ENCODE results near the gene SASH1.

Gene SASH1

GRCh38 chr6:148501178-148501590, 158.5 kb downstream of the SASH1 start:
- no peak for DNase-seq

DNA sequence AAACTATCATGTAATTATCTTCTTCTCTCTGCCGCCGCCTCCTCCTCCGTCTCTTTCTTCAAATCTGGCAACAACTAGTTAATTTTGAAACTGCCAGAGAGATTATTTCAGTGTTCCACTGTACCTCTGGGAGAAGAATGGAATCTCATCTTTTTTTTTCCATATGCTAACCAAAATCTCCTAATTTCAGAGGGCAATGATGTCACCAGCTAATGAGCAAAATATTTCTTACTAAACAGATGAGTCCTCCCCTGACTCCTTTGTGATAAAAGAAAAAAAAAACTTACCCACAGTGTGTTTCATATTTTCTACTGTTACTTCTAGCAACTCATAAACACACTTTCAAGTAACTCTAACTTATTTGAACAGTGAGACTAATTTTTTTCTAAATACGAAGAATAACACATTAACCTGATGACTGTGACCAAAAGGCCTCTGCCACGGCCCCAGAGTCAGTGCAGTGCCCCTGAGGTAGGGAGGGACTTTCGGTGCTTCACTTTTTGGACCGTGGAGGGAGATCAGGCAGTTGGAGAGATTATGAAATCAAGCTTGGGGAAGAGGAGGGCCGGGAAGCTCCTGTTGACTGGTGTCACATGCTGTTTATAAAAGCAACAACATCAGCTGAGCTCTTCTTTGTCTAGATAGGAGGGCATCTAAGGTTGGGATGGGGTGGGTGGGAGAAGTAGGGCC, 159.6 kb downstream of the SASH1 start:
- DNase-seq = no peak

DNA sequence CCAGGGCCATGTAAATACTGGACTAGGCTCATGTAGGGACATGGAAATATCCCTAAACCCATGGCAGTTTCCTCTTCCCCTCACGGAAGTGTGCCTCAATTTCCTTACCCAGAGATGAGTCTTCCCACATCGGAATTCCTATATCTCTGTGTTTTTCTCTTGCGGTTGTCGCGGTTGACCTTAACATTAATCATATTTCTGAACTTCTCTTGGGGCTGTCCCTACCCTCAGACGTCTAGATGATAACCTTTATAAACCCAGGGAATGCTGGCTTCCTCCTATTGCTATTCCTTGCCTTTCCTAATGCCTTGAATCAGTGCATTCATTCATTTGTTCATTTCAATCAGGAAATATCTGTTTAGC, 160.1 kb downstream of the SASH1 start:
- no peak for DNase-seq

DNA sequence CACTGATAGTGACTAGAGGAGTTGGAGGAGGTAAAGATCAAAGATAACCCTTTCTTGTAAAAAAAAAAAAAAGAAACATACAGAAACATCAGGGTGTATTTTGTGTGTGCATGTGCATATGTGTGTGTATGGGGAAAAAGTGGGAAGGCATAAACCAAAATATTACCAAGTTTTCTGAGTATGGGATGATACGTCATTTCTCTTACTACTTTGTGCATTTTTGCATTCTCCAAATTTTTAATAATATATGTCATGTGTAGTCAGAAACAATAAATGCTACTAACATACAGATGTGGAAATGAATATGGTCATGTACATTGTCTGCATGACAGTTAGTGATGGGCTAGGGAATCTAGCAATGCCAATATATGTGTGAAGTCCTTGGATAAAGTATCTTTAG, 161.1 kb downstream of the SASH1 start:
- no peak for DNase-seq

DNA sequence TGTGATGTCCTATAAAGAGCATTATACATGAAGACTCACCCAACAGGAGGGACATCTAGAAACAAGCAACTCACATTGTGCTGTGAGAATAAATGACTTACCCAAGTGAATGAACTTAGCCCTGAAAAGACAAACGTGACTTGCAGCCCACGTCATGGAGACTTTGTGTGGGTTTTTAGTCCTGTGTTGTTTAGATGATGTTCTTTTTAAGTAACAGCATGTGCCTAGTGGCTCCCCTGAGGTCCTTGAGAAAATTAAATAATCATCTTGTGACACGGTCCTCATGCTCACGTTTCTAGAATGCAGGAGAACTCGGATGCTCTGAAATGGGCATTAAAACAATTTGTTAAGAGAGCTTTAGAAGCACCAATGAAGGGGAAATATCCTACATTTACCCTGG, 165.1 kb downstream of the SASH1 start:
- no peak for DNase-seq

DNA sequence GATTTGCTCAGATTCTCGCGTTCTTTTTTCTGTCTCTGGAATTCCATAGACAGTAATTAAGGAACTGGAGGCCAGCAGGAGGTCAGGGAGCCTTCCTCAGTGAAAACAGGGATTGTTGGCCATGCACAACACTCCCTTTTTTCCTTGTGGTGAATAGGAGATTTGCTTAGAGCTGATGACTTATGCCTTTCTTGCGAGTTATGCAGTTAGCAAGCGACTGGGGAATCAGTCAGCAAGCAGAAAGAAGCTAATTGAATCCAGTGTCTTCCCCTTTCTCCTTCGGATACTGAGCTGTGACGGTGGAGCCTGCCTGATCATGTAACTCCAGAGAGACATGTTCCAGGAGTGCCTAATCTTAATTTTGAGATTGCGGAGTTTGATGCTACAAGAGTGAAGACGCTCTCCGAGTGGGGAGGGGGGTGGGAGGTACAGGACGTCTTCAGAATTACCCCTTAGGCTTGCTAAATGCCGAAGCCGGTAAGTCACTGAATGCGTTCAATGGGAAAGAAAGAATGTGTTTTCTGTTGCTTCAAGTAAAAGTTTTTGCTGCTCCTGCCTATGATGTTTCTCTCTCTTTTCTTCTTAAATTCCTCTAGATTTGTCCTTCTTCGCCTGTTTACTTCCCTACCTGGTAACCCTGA, 165.9 kb downstream of the SASH1 start:
- no peak for DNase-seq

DNA sequence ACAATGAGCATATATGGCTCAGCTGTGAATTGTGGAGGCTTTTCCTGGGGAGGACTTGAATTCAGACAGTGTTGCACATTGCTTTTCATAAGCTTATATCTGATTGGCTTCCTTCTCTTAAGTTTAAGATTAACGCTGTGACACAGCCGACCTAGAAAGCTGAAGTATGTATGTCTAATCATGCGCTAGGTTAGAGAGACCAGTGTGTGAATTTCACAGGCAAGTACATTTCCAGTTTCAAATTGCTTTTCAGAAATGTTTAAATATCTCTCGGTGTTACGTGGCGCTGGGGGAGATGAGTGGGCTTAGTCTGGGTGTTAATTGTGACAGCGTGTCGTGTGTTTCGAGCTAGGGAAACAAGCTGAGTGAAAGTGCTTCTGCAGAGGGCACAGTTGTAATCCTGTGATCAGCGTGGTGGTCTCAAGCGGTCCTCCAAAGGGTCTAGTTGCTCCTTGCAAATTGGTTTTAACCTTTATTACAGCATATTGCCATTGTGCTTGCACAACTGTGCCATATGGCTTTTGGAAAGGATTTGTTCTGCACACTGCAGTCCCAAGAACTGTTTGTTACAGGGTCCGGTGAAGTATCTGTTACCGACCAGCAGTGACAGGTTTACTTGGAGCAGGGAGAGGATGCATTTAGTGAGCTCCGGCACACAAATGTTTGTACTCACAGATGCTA, 166.6 kb downstream of the SASH1 start:
- DNase-seq = no peak

DNA sequence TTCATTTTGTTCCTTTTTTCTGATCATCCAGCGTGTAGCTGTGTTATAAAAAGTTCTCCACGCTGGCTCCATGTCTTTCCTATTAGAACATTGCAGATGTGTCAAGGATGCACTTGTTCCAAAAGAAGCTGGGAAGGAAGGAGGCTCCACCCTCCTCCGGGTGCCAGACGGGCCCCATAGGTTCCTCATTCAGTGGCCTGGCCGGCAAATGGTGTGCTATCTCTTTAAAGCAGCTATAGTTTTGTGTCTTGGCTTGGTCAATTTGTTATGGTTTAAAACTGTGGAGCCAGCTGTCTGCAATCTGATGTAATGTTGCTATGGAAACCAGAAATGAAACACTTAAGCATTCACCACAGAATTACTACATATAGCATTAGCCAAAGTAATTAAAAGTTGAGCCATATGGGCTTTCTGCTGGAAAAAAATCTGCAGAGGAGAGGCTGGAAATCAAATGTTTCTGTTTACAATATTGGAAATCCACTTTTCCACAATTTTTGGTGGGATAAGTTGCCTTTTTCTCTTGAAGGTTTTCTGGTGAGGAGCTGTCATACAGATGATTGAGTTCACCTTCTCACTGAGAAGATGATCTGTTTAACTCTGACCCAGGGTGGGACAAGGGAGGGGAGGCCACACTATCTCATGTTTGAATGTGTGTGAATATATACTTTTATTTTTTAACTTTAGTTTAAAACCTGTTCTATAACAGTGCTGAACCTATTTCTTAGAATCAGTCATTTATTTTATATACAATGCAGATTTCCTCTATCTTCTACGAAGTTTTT, 167.4 kb downstream of the SASH1 start:
- no peak for DNase-seq

DNA sequence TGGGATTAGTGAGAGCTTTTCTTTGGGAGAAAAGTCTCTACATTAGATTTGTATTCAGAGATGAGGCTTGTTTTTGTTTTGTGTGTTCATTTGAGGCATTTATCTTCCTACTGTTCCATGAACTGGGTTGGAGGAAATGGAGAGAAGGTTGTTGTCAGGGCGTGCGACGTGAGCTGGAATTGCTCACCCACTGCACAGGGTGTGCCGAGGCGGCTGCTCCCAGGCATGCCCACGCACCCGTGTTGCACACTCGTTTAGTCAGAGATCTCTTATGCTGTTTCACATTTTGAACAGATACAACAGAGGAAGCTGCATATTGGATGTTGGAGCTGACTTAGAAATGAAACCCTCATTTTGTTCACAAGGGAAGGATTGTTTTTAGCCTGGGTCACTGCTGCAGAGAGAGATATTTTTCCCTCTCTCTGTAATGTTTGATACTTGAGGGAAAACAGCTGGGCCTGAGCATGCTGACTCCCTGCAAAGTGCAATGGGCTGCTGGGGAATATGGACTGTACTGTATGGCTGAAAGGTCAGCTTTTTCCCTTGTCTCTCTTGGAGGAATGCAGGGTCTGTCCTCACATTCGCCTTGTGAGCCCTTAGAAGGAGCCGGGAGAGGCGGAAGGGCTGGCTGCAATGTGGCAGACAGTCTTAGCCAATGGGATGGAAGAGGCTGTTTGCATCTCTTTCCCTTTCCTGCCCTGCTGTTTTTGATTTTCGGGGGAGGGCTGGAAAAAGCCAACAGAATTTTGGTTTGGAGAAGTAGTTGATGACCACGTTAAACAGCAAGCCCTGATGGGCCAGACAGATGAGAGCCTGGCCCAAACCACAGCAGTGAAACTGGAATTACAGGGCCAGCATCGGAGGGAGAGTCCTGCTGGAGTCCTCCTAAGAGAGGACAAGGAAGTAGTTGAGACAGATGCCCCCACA, 170.8 kb downstream of the SASH1 start:
- DNase-seq = no peak

- DNase-seq = no peak
Observed at GRCh38 chr6:148514091-148514845, 171.6 kb downstream of the SASH1 start.

GRCh38 chr6:148516217-148516616, 173.6 kb downstream of the SASH1 start:
- DNase-seq = no peak

DNA sequence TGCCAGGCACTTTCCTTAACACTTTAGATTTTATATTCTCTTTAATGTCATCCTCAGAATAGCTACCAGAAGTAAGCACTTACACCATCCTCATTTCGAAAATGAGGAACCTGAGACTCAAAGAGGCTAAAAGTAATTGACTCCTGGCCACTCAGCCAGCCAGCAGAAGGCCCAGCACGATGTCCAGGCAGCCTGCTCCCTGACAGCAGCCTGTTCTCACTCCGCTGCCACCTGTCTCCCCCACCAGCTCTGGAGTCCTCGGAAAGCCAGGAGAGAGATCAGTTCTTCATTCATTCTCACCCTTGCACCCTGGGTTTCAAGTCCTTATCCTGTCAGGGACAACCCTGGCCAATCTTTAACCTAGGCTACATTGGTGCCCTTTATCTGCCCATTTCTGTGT, 174.0 kb downstream of the SASH1 start:
- DNase-seq = no peak

- DNase-seq = no peak
Observed at GRCh38 chr6:148517470-148517869, 174.8 kb downstream of the SASH1 start.

- DNase-seq = no peak
Observed at GRCh38 chr6:148518511-148519156, 176.0 kb downstream of the SASH1 start.

DNA sequence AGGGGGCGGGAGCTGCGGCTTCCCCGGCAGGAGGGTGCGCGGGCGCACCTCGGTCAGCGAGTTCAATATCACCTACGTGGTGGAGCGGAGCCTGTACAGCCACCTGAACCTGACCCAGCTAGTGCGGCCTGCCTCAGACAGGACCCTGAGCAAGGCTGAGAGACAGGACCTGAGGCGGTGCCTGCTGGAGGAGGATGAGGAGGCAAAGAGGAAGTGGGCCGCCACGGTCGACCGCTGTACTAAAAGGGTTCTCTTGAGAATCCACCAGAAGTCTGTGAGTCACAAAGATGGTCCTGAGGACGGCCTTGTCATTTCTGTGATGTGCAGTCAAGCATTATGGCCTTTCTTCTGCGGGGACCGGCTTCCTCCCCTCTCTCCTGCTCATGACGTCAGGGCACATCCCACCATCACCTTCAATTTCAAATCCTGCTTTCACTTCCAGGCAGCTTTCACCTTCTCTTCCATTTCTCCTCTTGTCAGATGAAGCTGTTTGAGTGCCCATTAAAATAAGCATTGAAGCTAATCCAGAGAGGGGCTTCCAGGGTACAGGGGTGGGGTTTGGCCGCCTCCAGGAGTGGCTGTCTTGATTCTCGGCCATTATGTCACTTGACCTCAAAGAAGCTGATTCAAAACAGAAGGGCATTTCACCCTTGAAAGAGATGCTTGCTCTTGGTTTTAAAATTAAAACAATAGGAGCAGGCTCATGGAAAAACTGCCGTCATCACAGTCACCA, 177.6 kb downstream of the SASH1 start:
- DNase-seq = no peak

DNA sequence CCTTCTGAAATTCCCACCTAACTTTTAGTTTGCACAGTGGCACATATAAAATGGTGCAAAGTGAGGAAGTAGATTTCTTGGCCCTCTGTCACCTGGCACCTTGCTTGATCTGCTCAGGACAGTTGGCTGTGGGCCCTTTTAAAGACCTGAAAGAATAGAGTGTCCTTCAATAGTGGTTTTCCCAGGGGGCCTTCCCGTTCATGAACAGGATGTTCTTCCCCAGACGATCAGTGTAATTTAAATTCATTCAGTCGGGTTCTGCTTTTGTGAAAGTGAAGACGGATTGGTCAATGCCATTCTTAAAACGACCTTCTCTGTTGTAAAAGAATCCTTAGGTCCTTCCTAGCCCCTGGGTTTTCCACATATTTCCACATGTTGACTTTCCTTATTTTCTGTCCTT, 178.5 kb downstream of the SASH1 start:
- no peak for DNase-seq

DNA sequence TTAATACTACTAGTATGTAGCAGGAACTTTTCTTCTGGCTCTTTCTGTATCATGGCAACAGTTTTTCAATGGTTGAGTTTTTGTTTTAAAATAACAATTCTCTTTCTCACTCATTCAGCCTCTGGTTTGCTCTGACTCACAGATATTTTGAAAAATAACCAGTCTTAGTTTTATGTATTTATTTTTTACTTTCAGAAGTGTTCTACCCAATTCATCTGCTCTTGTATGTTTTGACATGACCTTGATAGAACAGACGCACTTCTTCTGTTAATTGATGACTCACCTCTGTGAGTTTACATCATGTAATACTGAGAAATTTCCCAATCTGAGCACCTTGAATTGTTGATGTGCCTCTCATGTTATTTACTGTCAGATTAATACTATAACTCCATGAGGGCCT, 178.9 kb downstream of the SASH1 start:
- DNase-seq = no peak

DNA sequence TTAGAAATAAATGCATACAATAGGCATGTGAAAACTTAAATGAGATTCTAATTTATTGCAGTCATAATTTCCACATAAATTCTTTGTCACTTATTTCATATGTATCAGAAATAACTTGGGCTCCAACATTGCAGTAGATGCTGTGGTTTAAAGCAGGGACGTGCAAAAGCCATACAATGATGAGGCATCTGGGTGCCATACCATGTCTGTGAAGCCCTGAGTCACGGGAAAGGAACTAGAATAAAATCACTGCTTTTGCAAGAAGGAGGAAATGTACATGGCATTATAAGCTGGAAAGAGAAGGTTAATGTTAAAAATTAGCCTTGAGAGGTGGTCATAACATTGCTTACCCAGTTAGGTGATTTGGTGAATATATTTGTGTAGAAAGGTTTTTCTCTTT, 180.4 kb downstream of the SASH1 start:
- DNase-seq = no peak

- DNase-seq = no peak
Observed at GRCh38 chr6:148523551-148523950, 180.9 kb downstream of the SASH1 start.

- DNase-seq = no peak
Observed at GRCh38 chr6:148524471-148524882, 181.8 kb downstream of the SASH1 start.
